NCI-H2196 (cell line): Measurements from ENCODE around the gene EXOC1L.

Source experiments
- DNase-seq: peaks from one replicate; lab custom pipeline; 2025; ENCODE audit not compliant: unreplicated experiment; lab: John Stamatoyannopoulos, UW

Gene EXOC1L

DNA sequence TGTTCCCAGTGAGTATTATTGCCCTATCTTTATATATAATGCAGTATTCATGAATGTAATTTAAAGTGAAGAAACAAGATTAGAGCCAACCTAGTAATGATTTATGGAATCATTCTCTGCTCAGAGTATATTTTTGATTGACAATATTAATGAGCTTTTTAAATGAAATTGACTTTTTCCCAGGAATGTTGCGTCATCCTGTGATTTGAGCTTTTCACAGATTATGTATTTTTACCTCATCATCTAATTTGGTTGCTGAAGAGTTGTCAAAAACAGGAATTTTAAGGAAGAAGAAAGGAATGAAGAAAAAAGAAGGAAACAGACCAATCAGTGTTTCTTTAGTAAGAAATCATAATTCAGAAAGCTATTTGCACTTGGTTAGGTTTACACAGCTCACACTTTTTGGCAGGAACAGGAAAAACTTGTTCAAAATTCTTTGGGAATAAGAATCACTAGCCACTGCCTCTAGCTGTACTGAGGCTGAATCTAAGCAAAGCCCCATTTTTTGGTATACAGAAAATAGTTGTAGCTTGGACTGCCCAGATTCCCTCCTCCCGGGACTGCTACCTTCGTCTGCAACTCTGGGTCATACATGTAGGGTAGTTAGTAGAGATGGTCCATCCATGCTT lies 61.2 kb downstream of the EXOC1L start:
- no peak for DNase-seq

DNA sequence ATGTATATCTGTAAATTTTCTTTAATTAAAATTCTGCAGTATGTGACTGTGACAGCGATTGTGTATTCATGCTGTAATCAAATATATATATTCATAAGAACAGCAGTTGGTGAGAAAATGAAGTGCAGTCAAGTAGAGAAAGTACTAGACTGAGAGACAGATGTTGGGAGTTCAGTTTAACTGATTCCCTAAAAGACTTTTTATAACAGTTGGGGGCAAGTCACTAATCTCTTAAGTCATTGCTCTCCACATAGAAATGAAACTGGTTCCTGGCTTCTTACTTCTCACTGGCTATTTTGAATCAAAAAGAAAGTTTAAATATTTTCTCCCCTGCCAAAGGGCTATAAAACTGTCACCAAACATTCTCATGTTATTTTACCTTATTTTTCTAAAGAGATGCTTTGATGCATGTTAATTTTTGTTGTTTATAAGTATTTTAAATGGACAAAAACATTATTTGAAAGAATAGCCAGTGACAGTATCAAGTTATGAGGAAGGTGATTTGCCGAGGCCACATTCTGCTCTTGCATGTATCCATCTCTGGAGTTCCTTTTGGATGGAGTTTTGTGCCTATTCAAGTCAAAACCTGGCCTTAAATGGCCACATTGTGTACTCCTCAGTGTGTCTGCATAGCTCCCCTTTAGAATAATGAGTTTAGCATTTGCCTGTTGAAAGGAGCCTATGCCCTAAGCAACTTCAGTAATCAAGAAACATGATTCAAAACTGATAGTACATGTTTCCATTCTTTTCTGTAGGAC lies 64.7 kb downstream of the EXOC1L start:
- DNase-seq, result no peak

DNA sequence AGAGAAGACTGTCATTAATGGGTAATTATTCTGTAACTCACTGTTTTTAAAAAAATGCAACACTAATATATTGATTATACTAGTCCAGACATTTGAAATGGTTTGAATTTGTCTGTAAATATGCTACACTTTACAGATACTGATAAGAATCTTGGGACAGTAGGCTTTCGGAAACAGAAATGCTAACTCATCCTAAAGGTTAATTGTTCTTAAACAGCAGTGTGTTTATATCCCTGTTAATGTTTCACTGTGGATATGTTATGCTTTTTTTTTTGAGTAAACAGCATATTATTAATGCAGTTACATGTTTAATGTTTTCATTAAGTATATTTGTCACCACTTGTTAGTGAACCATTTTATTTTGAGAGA lies 65.2 kb downstream of the EXOC1L start:
- no peak for DNase-seq
